HG02870 (cell line): Measurements from ENCODE around the gene BRMS1.
A peak's percentile ranks its signal among the peaks of the same experiment; 100 is the strongest.
"Not testable (repeated sequence)": the region's sequence is repeated elsewhere in the genome, so short reads cannot be mapped to it uniquely, and the experiment has no call there.

ENCODE experiments used
- ATAC-seq: cut with Tn5 transposase; IDR thresholded peaks from one replicate; pipeline ENCODE4 v1.9.1; 2021; ENCODE audit warnings: mild to moderate bottlenecking, moderate library complexity; ENCODE audit not compliant: unreplicated experiment

The BRMS1 gene

DNA sequence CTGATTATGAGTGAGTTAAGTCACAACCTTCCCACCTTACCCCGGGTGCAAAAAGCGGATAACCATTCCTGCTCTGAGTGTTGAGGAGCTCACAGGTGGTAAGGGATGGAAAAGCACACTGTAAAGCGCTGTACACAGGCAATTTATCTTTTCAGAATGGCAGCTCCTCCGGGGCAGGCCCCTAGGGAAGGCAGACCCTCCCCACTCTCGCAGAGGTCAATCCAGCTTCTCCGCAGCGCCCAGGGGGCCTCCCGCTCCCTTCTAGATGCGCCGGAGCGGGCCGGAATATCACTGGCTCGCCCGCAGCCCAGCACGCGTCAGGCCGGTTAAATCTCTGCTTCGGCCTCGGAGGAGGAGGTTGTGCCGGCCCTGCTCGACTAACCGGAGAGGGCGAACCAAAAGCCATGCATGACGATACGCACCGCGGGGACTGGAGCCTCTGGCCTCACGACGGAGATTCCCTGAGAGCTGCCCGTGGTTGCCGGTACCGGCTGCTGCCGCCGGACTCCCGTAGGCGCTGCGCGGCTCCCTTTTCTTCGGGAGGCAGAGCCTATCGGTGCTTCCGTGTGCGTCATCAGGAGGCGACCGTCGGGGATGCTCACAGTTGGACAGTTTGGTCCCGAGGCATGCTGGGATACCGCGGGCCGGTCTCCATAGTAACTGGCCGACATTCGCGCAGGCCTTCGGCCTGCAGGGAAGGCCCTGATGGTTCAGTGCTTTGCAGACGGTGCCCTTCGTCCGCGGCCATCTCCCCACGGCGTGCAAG is at the start of gene BRMS1:
Gene BRMS1 (minus strand): TSS at position 555 of the 766 bp plus-strand sequence. CDS start 2,870 bp downstream, outside the sequence.
- ATAC-seq = peak; percentile 64

DNA sequence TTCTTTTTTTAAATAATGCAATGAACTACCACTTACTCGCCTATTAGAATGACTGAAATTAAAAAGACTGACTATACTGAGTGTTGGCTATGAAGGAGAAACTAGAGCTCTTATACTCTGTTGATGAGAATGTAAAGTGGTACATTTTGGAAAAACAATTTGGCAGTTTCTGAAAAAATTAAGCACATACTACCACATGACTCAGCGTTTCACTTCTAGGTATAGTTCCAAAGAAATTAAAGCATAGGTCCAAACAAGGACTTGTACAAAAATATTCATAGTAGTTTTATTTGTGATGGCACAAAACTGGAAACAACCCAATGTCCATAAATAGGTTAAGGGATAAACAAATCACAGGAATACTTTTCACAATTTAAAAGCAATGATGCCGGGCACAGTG is 49.0 kb upstream of the BRMS1 start:
- ATAC-seq = no peak

DNA sequence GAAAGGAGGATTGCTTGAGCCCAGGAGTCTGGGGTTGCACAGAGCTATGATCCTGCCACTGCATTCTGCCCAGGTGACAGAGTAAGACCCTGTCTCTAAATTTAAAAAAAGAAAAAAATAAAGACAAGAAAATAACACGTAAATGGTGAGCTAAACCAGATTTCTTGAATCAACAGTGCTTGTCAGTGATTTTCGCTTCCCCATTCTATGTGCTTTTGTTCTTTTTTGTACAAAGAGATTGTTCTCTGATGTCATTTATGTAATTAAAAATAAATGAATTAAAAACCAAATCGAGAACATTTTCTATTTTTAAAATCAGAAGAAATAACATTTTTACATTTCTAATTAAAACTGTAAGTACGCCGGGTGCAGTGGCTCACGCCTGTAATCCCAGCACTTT is 46.4 kb upstream of the BRMS1 start:
- no peak for ATAC-seq

DNA sequence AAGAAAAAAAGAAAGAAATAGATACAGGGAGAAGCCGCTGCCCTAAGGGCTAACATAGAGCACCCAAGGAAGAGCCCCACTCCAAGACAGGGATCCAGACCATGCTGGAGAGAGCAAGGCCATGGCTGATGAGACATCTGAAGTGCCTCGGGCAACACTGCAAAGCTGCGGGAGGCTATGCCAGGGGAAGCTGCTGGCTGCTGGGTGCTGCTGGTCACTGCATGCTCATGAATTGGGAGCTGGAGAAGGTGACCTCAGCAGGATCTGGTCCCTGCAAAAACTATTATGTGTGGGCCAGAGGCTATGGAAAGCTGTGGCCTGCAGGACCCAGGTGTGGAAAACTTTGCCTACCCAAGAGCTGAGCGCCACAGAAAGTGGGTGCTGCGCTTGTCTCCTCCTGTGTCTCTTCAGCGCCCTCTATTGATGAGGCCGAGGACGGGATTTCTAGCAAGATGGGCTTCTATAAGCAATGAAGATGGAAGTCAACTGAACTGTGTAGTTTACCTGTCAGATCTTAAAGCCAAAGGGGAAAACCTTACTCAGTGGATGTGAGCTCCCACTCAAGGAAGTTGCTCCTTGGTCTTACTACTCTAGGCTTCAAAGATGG is 44.0 kb upstream of the BRMS1 start:
- no peak for ATAC-seq

DNA sequence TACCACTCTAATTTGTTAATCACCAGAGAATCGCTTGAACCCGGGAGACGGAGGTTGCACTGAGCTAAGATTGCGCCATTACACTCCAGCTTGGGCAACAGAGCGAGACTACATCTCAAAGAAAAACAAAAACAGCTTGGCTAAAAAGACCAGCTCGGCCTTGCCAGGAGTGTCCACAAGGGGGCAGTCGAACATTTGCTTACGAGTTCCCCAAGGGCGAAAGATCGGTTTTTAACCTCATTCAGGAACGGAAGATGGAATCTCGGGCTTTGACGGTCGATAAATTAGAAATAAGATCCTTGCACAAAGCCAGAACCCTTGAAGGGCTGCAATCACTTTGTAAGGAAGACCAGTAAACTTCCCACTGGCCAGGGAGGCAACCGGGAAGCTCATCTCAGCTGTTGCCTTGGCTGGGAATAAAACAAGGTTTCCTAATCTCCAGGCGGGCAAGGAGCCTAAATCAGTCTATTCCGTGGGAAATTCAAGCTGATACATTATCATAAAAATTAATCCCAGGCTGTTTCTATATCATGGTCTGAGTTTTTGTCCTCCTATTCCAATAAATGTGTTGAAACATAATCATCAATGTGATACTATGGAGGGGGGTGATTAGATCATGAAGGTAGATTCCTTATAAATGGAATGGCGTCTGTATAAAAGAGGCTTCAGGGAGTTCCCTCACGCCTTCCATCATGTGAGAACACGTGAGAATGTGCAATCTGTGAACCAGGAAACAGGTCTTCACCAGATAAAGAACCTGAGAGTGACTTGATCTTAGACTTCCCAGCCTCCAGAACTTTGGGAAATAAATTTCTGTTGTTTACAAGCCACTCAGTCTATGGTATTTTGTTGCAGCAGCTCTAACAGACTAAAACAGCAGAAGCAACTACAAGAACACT is 41.5 kb upstream of the BRMS1 start:
- no peak for ATAC-seq

DNA sequence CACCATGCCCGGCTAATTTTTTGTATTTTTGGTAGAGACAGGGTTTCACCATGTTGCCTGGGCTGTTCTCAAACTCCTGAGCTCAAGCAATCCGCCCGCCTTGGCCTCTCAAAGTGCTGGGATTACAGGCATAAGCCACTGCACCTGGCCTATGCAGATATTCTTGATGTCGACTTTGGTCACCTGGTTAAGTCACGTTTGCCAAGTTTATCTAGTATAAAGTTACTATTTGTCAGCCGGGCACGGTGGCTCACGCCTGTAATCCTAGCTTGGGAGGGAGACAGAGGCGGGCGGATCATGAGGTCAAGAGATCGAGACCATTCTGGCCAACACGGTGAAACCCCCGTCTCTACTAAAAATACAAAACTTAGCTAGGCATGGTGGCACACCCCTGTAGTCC is 39.4 kb upstream of the BRMS1 start:
- ATAC-seq = not testable (repeated sequence)

DNA sequence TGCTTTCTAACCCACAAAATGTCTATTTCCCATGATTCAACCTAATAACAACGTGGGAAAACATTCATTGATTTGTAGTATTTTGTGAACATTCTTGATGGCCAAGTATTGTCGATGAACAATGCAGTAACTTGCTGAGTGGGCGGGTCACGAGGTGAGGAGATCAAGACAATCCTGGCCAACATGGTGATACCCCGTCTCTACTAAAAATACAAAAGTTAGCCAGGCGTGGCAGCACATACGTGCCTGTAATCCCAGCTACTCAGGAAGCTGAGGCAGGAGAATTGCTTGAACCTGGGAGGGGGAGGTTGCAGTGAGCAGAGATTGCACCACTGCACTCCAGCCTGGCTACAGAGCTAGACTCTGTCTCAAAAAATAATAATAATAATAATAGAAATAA is 35.4 kb upstream of the BRMS1 start:
- ATAC-seq = not testable (repeated sequence)

GRCh38 chr11:66373690-66374287 is 28.9 kb upstream of the BRMS1 start:
- not testable (repeated sequence) for ATAC-seq

GRCh38 chr11:66373265-66373664 is 28.4 kb upstream of the BRMS1 start:
- ATAC-seq = no peak

GRCh38 chr11:66371627-66372415 is 26.9 kb upstream of the BRMS1 start, which contains the start of gene SLC29A2:
Gene SLC29A2, minus strand, starts transcription at chr11:66371760. Its CDS starts 169 bp downstream, at chr11:66371591.
- ATAC-seq = peak; percentile 74

GRCh38 chr11:66369073-66369894 is 24.4 kb upstream of the BRMS1 start:
- ATAC-seq = no peak

GRCh38 chr11:66368484-66368883 is 23.6 kb upstream of the BRMS1 start:
- ATAC-seq = no peak

- ATAC-seq = no peak
These were observed 22.8 kb upstream of the BRMS1 start for GRCh38 chr11:66367561-66368312.

DNA sequence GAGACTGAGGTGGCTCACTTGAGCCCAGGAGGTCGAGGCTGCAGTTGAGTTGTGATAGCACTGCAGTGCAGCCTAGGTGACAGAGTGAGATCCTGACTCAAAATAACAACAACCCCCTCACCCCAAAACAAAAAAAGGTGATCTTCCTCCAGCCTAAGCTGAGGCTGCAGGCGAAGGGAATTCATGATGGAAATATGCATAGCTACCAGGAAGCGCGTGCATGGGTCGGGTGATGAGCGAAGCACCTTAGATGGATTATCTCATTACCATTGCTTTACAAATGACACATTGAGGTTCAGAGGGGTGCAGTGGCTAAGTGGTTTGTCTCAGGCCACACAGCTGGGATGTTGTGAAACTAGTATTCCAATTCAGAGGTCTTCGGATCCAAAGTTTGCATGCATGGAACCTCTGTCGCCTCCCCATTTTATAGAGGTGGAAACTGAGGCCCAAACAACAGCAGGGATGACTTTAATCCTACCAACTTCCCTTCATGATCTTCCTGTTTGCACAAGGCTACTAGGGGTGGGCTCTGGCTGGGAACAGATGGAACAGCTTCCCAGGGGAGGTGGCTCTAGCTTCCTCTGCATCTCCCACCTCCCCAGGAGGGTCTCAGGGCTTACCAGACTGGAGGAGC is 22.1 kb upstream of the BRMS1 start:
- ATAC-seq = no peak

- no peak for ATAC-seq
These were observed 21.1 kb upstream of the BRMS1 start for GRCh38 chr11:66365711-66366619.

- ATAC-seq = no peak
These were observed 20.3 kb upstream of the BRMS1 start for GRCh38 chr11:66365166-66365565.
